Thoracic aorta (tissue), 2 donors: ENCODE measurements around the gene SYCE3. TPM values are rescaled to one million over a fixed set of nuclear protein-coding genes. Genes with fewer than 3 reads are reported as not detected.
"Not testable (repeated sequence)": the region's sequence is repeated elsewhere in the genome, so short reads cannot be mapped to it uniquely, and the experiment has no call there.

ENCODE experiments used
- ATAC-seq: fragments of 150-250 bp; one replicate; pipeline ENCODE4 v1.8.0; 2017; ENCODE audit warnings: low read depth; ENCODE audit not compliant: insufficient number of reproducible peaks, low FRiP score
- DNase-seq: peaks from one replicate; pipeline ENCODE4 v3.0.0-alpha.2; 2020; ENCODE audit warnings: low spot score
- H3K27ac ChIP-seq, 2 donors: fragments of 200-600 bp; sonication (generic); 1 replicate in 1 of 2; 2 replicates in 1 of 2; pipeline ENCODE4 v1.5.1; 2016; ENCODE audit warnings: mild to moderate bottlenecking in 2 of 2, moderate library complexity in 2 of 2
- H3K27me3 ChIP-seq: fragments of 200-600 bp; sonication (generic); replicated peaks from 2 replicates; pipeline ENCODE4 v1.6.0; 2016; ENCODE audit warnings: mild to moderate bottlenecking; ENCODE audit not compliant: insufficient read depth
- H3K36me3 ChIP-seq: fragments of 200-600 bp; sonication (generic); one replicate; pipeline ENCODE4 v1.5.1; 2016
- H3K4me1 ChIP-seq, 2 donors: fragments of 200-600 bp; sonication (generic); 1 replicate in 1 of 2; 2 replicates in 1 of 2; pipeline versions ENCODE4 v1.5.1 to v1.6.0; 2016; ENCODE audit warnings: low read depth in 2 of 2, mild to moderate bottlenecking in 1 of 2; ENCODE audit not compliant: control insufficient read depth in 1 of 2
- H3K4me3 ChIP-seq: fragments of 200-600 bp; sonication (generic); 2 replicates; pipeline ENCODE4 v1.5.1; 2016; ENCODE audit warnings: mild to moderate bottlenecking
- H3K9me3 ChIP-seq: fragments of 200-600 bp; sonication (generic); 2 replicates; pipeline ENCODE4 v1.5.1; 2016
- total RNA-seq, 2 donors: library from RNA; depleted of rRNA; stranded (reverse); fragments of >200 nt; gene quantifications; one replicate each; pipeline versions ENCODE4 v1.1.0 to v1.2.3, GENCODE V29; 2016
- TF ChIP-seq, protein P1 (sequence below): fragments of 200-600 bp; sonication (generic); IDR thresholded peaks from one replicate; pipeline ENCODE4 v1.5.1; 2019; ENCODE audit warnings: antibody characterized with exemption

Gene SYCE3
- total RNA-seq, 2 donors from 2014 or later: not detected

DNA sequence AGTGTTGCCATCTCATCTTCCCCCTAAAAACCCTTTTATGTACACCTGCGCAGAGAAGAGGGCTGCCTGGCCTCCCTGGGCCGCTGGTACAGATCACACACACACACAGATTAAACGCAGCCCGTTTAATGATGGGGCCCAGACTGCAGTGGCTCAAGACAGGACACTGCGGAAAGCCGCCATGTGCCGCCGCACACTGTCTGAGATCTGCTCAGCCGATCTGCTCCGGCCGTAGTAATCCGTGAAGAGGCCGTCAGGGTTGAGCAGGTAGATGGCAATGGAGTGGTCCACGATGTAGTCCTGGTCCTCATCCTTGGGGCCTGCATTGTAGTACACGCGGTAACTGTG is 39.3 kb downstream of the SYCE3 start:
- no peak for DNase-seq
- Histone ChIP-seq H3K9me3 (no peaks in the 10 kb centered on the region), H3K4me1 (peaks cover 15 to 17% of the 10 kb centered on the region in 2 donors), H3K36me3 (peaks cover 47% of the 10 kb centered on the region), H3K27ac (no peak overlapping the region), H3K4me3 (no peak overlapping the region), H3K27me3 (no peaks in the 10 kb centered on the region)
- no peak for ATAC-seq
- TF ChIP-seq, protein P1, sequence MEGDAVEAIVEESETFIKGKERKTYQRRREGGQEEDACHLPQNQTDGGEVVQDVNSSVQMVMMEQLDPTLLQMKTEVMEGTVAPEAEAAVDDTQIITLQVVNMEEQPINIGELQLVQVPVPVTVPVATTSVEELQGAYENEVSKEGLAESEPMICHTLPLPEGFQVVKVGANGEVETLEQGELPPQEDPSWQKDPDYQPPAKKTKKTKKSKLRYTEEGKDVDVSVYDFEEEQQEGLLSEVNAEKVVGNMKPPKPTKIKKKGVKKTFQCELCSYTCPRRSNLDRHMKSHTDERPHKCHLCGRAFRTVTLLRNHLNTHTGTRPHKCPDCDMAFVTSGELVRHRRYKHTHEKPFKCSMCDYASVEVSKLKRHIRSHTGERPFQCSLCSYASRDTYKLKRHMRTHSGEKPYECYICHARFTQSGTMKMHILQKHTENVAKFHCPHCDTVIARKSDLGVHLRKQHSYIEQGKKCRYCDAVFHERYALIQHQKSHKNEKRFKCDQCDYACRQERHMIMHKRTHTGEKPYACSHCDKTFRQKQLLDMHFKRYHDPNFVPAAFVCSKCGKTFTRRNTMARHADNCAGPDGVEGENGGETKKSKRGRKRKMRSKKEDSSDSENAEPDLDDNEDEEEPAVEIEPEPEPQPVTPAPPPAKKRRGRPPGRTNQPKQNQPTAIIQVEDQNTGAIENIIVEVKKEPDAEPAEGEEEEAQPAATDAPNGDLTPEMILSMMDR: no peak

DNA sequence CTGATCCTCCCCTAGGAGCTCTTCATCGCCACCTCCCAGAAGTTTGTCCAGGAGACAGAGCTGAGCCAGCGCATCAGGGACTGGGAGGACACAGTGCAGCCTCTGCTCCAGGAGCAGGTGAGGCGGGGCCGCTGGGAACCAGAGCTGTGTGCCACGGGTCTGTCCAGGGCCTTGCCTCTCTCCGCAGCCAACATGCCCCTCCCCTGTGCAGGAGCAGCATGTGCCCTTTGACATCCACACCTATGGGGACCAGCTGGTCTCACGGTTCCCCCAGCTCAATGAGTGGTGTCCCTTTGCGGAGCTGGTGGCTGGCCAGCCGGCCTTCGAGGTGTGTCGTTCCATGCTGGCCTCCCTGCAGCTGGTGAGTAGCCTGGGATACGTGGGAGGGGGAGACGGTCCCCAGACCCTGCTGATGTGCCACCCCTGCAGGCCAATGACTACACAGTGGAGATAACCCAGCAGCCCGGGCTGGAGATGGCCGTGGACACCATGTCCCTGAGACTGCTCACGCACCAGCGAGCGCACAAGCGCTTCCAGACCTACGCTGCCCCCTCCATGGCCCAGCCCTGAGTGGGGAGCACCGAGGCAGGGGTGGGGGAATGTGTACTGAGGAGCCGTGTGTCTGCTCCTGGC is 39.8 kb downstream of the SYCE3 start:
- Histone ChIP-seq H3K4me3 (no peak overlapping the region), H3K9me3 (no peaks in the 10 kb centered on the region), H3K36me3 (peaks cover 52% of the 10 kb centered on the region), H3K4me1 (peaks cover 15 to 17% of the 10 kb centered on the region in 2 donors), H3K27me3 (no peaks in the 10 kb centered on the region), H3K27ac (no peak overlapping the region)
- DNase-seq: no peak
- TF ChIP-seq, protein P1: no peak
- ATAC-seq: no peak

GRCh38 chr22:50522208-50522805 is 40.4 kb downstream of the SYCE3 start:
- Histone ChIP-seq H3K4me3 (no peak overlapping the region), H3K9me3 (no peaks in the 10 kb centered on the region), H3K27ac (no peak overlapping the region), H3K4me1 (peaks cover 15 to 17% of the 10 kb centered on the region in 2 donors), H3K27me3 (no peaks in the 10 kb centered on the region), H3K36me3 (peaks cover 56% of the 10 kb centered on the region)
- TF ChIP-seq, protein P1: no peak
- ATAC-seq (no peak), DNase-seq (no peak)

GRCh38 chr22:50521710-50522109 is 41.0 kb downstream of the SYCE3 start:
- H3K27me3 ChIP-seq: no peaks in the 10 kb centered on the region
- TF ChIP-seq, protein P1: no peak
- H3K9me3 ChIP-seq: no peaks in the 10 kb centered on the region
- ATAC-seq: no peak
- peaks cover 10 to 14% of the 10 kb centered on the region in 2 donors for H3K4me1 ChIP-seq
- peaks cover 58% of the 10 kb centered on the region for H3K36me3 ChIP-seq
- no peak overlapping the region for H3K27ac ChIP-seq
- DNase-seq: no peak
- no peak overlapping the region for H3K4me3 ChIP-seq

GRCh38 chr22:50520826-50521453 is 41.8 kb downstream of the SYCE3 start:
- TF ChIP-seq, protein P1: no peak
- peaks cover 61% of the 10 kb centered on the region for H3K36me3 ChIP-seq
- no peaks in the 10 kb centered on the region for H3K9me3 ChIP-seq
- peaks cover 10 to 11% of the 10 kb centered on the region in 2 donors for H3K4me1 ChIP-seq
- H3K4me3 ChIP-seq: no peak overlapping the region
- H3K27me3 ChIP-seq: no peaks in the 10 kb centered on the region
- H3K27ac ChIP-seq: no peak overlapping the region
- DNase-seq (no peak), ATAC-seq (no peak)

DNA sequence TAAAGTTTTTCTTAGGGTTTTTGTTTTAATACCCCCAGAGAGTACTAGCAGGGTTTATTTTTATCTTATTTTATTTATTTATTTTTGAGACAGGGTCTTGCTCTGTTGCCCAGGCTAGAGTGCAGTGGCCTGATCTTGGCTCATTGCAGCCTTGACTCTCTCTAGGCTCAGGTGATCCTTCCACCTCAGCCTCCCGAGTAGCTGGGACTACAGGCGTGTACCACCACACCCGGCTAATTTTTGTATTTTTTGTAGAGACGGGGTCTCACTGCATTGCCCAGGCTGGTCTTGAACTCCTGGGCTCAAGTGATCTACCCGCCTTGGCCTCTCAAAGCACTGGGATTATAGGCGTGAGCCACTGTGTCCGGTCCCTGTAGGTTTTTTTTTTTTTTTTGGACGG is 42.5 kb downstream of the SYCE3 start:
- not testable (repeated sequence) for H3K27me3 ChIP-seq, H3K9me3 ChIP-seq, DNase-seq, ATAC-seq, H3K27ac ChIP-seq, H3K4me3 ChIP-seq
- Histone ChIP-seq H3K36me3 (peaks cover 61% of the 10 kb centered on the region), H3K4me1 (peaks cover 10 to 11% of the 10 kb centered on the region in 2 donors)
